ENCODE data around the gene SPATA1. TPM values are rescaled to one million over a fixed set of nuclear protein-coding genes. Genes with fewer than 3 reads are reported as not detected.
"Not testable (repeated sequence)": the region's sequence is repeated elsewhere in the genome, so short reads cannot be mapped to it uniquely, and the experiment has no call there.

The SPATA1 gene, protein sequence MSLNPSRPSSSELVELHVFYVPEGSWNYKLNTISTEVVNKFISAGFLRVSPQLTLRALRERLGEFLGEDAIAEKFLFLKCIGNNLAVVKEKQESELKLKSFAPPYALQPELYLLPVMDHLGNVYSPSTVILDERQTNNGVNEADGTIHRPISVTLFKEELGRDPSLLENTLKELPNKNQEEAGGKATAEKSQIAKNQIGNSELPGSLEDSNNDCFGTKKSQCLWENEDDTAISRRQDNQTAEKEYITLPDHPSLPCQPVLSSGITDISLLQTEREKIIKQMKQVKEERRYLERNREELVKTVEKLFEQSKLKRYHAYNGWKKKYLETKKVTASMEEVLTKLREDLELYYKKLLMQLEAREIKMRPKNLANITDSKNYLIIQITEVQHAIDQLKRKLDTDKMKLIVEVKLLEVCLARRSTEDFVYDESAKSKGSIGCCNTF
- total RNA-seq, result 0.66 and 0.95 TPM in 2 replicates

DNA sequence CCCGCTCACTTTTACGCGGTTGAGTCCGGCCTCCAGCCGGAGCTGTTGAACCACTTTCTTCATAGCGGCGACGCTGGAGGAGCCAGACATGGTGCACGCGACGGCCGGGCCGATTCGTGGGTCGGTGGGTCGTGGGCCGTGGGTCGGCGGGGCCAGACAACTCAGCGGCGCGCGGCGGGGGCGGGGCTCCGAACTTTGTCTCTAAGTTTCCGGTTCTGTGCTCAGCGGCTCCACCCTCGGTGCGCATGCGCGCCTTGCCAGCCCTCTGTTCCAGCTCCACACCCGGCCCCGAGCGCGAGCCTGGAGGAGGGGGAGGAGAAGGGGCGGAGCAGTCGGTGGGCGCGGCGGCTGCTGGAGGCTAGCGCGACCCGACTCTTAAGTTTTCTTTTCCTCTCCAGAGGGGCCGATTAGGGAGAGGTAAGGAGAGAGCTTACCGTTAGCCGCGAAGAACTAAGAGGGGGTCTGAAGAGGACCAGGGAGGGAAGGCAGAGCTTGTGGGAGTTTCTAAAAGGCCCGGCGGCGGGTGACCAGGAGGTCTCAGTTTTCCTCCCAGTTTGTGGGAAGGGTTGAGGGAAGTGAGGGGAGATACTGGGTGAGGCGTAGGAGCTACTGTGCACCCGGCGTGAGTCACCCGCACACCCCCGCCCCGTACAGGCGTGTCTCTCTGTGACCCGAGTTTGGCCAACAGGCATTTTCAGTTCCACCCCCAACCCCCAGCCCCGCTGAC lies at the start of gene SPATA1, which contains the start of gene GNG5:
SPATA1 (plus strand) TSS at position 385 of the 727 bp plus-strand sequence. CDS start 9,974 bp downstream, outside the sequence.
GNG5 (minus strand) TSS at position 580 of the 727 bp plus-strand sequence; CDS start at position 90, 490 bp downstream.
- peak; percentile 81 for DNase-seq (ENCODE audit: low read depth, low spot score)

DNA sequence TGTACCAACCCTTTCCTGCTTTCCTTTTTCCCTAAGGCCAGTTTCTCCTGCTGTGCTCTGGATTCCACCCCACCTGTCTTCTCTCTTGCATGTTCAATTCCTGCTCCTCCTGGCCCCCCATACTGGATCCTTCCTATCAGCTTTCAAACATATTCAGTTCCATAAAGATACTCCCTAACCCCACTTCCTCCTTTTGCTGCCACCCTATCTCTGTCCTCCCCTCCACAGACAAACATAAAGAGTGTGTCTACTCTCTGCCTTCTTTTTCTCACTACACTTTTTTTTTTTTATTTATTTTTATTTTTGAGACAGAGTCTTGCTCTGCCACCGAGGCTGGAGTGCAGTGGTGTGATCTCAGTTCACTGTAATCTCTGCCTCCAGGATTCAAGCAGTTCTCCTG lies 44.1 kb upstream of the SPATA1 start:
- no peak for DNase-seq (ENCODE audit: low read depth, low spot score)

DNA sequence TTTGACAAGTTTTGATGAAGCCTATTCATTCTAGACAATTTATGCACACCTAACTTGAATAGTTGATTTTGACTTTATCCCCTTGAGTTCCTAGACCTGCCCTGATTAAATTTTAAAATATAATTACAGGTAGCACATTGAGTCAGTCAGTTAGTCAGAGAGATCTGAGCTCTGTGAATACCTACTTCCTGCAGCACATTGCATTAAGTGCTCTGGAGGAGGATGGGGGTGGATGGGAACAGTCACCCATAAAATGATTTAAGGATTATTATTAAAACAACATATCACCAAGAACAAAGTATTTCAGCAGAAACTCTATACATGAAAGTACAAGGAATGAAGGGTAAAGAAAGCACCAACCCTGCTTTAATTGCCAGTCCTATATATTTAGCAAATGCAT lies 38.9 kb upstream of the SPATA1 start:
- DNase-seq (ENCODE audit: low read depth, low spot score), result no peak

DNA sequence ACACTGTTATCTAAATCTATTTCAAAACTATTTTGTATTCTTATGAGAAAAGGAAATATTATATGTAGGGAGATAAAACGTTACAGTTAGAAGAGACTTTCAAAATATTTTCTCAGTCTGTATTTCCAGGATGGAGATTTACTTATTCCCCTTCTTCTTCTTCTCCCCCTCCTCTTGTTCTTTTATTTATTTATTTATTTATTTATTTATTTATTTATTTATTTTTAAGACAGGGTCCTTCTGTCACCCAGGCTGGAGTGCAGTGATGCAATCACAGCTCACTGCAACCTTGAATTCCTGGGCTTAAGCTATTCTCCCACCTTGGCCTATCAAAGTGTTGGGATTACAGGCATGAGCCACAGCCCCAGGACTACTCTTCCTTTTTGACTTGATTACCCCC lies 30.0 kb upstream of the SPATA1 start:
- no peak for DNase-seq (ENCODE audit: low read depth, low spot score)

DNA sequence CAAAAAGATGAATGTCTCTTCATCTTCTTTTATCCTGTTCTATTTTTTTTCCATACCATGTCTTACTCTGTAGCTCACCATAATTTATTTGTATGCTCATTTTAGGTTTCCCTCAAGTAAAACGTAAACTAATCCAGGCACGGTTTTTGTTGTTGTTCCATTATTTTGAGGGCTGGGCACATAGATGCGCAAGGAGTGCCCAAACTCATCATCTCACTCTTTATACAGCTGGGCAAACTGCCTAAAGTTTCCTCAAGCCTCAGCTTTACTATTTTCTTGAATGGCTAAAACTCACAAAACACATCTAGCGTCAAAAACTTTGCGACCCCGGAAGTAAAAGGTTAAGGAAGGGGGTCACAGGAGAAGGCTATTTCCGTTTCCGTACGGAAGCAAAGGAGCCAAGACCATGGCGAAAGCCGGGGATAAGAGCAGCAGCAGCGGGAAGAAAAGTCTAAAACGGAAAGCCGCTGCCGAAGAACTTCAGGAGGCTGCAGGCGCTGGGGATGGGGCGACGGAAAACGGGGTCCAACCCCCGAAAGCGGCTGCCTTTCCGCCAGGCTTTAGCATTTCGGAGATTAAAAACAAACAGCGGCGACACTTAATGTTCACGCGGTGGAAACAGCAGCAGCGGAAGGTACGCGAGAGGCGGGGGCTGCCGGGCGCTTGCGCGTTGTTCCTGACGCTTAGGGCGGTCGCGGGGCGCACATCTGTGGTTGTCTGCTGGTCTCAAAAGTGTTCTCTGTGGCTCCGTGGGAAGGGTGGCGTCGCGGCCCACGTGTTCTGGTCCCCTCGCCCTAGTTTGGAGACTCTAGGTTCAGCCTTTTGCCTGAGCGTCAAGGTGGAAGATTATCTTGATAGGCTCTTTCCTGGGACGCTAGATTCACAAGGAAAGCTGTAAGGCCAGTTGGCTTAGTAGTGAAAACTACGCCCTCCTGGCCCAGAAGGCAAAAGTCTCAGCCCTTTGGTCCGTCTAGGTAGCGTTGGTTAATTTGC lies 27.0 kb upstream of the SPATA1 start, which contains the start of gene RPF1:
RPF1 (plus strand) TSS at position 391 of the 993 bp plus-strand sequence; CDS start at position 407, 16 bp downstream.
- DNase-seq (ENCODE audit: low read depth, low spot score), result peak; percentile 29

DNA sequence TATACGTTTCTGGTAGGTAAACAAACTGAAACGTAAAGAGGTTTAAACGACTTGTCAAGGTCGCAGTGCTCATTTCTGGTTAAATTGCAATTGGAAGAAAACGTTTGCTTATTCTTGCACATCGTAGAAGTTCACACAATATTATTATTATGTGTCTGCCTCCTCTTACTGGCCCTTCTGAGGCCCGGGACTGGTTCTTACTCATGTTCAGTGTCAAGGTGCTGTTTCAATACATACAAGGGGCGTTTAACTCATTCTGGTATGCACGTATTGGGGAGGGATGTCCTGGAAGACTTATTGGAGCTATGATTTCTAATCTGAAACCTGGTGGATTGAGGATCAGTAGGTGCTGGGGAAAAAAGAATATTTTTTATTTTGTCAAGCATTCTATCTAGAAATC lies 26.2 kb upstream of the SPATA1 start:
- DNase-seq (ENCODE audit: low read depth, low spot score), result no peak

DNA sequence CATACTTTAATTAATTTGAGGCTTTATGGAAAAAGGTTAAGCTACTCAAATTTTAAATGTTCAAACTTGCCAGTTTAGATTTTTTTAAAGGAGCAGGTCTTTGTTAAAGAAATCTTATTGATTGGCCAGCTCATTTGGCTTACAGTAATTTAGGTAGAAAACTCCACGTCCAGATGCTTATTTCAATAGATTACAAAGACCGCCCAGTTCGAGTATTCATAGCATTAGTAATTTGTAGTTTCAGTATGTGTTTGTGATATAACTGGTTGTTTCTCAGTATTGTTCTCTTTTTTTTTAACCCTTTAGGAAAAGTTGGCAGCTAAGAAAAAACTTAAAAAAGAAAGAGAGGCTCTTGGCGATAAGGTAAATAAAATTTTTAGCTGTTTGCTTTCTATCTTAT lies 25.5 kb upstream of the SPATA1 start:
- DNase-seq (ENCODE audit: low read depth, low spot score), result no peak

DNA sequence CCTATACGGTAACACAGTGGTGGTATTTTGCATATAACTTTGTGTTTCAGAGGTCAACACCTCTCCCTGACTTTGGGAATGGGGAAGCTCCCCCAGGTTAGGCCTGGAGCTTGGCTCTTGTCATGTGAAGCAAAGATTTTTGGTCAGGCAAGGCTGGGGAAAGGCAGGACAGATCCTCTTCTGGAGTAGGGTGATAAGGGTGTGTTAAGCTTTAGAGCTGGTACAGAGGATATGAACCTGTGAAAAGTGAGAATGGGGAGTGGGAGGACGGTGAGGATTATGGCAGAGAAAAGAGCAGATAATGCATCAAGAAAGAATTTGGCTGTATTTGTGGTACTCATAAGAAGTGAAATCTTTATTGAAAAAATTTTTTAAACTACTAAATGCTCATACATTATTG lies 24.9 kb upstream of the SPATA1 start:
- DNase-seq (ENCODE audit: low read depth, low spot score), result no peak

DNA sequence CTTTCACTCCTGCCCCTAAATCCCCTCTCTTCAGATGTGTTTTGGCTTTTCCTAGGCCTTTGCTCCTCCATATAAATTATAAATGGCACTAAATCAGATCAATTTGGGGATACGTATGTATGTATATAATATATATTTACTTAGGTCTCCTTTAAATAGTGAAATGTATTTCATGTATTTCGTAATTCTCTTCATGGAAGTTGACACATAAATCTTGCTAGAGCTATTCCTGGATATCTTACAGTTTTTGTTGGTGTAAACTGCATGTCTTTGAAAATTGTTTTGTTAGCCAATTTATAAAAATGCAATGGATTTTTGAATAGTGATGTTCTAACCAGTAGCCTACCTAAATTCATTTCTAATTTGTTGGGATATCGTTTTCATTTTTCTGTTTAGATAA lies 18.1 kb upstream of the SPATA1 start:
- DNase-seq (ENCODE audit: low read depth, low spot score), result no peak

DNA sequence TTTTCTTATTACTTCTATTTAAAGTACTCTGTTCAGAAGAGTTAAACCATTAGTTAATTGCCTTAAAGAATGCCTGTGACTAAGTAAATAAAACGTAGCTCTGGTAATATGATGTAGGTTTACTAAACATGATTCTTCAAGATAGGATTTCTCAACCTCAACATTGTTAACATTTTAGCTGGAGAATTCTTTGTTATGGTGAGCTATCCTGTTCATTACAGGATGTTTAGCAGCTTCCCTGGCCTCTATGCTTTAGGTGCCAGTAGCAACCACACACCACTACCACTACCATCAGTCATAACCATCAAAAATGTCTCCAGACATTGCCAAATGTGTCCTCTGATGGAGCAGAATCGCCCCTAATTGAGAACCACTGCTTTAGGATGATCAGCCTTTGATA lies 16.4 kb upstream of the SPATA1 start:
- DNase-seq (ENCODE audit: low read depth, low spot score), result no peak

DNA sequence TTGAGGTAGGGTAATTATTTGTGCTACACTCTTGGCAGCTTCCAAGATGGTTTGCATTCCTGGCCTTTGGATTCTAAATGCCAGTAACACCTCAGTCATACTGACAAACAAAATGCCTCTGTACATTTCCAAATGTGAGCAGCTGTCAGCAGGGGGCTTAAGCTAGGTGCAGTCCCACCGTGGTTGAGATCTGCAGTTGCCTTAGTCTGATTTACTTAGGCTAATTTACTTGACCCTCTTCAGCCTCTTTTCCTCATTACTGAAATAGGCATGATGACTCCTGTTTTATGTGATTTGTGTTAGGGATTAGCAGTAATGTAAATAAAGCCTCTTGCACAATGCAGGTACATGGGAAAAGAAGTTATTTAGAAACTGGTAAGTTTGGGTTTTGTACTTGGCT lies 13.5 kb upstream of the SPATA1 start:
- no peak for DNase-seq (ENCODE audit: low read depth, low spot score)

DNA sequence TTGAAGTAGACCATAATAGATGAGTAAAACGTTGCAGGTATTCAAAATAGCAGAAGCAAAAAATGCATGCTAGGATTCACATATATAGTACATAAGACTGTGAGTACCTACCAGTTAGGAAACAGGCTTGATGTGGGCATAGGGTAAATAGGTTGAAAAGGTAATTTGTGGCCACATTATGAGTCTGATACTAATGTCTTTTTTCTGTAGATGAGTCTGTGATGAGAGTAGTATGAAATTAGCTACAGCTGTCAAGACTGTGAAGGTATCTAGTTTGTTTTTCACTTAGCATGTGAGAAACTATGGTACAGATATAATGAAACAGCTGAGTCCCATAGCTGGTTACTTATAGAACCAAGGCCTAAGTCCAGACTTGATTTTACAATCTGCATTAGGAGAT lies 12.4 kb upstream of the SPATA1 start:
- DNase-seq (ENCODE audit: low read depth, low spot score), result no peak

DNA sequence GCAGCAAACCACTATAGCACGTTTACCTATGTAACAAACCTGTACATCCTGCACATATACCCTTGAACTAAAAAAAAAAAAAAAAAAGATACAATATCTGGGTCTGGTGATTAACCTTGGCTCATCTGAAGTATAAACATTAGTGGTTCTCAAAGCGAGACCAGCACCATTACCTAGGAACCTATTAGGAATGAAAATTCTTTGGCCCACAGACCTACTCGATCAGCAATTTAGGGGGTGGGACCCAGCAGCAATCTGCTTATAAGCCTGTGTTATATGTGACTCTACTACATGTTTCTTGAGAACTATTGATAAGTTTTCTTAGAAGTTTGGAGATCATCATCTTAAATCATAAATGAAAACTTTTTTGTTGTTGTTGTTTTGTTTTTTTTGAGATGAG lies 9.7 kb upstream of the SPATA1 start:
- no peak for DNase-seq (ENCODE audit: low read depth, low spot score)

DNA sequence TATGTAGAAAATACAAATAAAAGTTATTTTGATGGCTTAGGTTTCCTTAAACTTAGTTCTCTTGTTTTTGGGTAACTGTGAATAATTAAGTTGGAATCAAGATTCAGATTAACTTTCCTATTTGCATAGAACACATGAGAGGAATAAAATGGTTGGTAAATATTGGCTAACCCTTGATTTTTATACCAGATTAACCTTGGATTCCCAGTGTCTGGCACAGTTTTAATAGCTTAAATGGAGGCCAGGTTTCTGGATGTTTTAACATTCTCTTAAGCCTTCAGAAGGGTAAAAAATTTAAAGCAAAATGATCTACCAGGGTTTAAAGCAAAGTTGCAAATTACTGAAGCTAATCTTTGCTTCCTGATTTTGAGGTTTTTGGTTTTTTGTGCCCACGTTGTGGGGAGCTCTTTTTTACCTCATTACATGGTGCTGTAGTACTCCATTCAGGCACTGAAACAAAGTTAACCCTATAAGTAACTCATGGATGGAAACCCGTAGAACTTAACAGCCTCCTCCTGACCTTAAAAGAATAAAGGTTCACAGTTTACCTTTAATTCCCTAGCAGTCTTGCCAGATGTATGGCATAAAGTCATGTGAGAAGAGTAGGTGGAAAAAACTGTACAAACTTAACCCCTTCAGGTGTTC lies 8.4 kb upstream of the SPATA1 start:
- no peak for DNase-seq (ENCODE audit: low read depth, low spot score)

DNA sequence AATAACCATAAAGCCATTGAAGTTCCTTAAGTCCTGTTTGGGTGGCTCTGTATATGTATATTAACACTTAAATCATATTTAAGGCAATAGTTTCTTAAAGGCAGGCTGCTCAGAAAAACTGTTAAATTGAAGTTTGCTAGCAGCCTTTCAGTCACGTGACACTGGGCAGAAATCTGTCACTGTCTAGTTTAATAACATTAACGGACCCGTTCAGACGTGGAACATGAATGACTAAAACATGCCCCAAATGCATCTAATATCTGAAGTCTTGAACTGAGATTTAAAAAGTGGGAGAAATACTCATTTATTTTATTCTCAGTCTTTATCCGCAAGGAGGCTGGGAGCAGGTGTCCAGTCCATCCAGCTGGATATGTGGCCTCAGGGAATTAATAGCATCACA lies 3.3 kb upstream of the SPATA1 start:
- no peak for DNase-seq (ENCODE audit: low read depth, low spot score)

DNA sequence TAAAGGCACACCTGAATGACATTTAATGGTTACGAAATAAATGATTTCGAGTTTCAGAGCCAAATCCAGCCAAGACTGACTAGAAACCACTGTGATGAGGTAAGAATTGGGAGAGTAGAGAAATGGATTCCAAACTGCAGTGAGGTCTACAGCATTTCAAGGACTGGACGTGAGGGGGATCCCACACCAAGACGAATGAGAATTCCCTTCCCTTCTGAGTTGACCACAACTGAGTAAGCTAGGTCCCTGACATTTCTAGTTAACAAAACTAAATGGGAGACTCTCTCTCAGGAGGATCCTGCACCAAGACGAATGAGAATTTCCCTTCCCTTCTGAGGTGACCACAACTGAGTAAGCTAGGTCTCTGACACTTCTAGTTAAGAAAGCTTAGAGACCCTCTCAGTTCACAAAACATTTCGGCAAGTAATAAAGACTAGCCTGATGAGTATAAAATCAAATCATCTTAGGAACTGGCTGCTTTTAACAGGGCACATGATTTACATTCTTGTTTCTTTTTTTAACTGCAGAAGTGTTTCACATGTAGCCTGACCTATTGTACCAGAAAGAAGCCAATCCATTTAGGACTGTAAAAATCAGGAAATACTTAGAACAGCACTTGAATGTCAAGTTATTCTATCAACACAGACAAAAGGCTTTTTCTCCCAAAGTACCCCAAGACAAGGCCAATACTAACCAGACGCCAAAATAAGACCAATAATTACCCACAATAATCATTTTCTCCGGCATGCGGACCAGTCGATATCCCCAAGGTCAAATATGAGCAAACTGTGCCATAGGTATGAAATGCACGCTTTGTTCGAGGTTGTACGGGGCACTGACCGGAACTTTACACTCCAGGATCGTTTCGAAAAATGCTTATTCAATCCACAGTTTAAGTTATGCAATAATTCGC lies 1.4 kb upstream of the SPATA1 start:
- DNase-seq (ENCODE audit: low read depth, low spot score), result no peak

DNA sequence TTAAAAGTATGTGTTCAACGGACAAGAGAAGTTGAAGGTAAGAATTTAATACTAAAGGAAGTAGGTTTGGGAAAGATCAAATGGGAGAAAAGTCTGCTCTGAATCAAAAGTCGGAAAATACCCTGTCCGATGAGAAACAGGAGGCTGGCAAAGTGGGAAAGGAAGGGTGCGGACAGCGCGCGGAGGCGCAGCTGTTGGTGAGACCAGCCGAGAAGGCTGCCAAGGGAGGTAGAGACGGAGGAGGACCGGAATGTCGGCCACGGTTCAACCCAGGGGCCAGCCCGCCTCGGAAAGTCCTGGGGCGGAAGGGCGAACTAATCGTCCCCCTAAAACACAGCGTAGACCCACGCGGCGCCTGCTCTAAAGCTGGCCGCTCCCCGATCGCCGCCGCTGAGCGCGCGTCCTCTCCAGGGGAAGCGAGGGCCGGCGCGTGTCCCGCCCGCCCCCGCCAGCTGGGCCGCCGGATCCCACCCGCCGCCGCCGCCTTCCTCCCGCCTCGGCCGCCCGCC lies 639 bp upstream of the SPATA1 start:
- DNase-seq (ENCODE audit: low read depth, low spot score), result peak; percentile 15

DNA sequence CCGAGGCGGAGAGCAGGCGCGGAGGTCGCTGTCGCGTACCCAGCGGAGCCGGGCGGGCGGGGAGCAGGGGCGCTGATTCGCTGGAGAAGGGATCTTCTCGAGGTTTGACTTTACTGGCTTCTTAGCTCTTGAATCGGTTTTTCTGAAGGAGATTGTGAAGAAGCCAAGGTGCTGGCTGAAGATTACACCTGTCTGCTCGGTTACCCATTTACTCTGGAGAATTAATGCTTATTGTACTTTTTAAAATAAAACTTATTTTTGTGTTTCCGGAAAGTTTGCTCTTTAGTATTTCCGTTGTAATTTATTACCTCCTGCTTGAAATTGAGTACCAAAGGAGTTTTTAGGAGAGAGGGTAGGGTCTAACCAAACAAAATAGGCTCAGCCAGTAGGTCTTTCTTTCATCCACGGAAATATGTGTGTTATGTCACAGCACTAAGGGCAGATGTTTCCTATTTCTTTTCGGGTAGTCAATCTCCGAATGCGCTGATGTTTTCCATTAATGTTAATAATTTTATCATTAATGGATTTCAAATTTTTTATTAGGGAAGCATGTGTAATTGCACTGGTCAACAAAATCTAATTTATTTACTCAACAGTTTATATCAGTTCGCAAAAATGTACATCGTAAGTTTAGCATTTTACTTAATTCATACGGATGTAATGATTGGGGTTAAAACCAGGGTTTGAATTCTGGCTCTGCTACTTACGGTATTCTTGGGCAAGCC lies 705 bp downstream of the SPATA1 start:
- no peak for DNase-seq (ENCODE audit: low read depth, low spot score)

DNA sequence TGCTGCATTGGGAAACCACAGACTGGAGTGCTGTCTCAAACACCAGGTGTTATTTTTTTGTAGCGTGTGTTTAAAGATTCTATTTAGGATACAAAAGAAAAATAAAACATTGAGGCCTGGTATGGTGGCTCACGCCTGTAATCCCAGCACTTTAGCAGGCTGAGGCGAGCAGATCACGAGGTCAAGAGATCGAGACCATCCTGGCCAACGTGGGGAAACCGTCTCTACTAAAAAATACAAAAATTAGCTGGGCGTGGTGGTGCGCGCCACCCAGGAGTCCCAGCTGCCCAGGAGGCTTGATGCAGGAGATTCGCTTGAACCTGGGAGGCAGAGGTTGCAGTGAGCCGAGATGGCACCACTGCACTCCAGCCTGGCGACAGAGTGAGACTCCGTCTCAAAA lies 1.7 kb downstream of the SPATA1 start:
- not testable (repeated sequence) for DNase-seq (ENCODE audit: low read depth, low spot score)

Measured in pulmonary artery endothelial cell (primary cell).